Suprapubic skin (tissue), 4 donors: ENCODE results near the gene NQO2. TPM values are rescaled to one million over a fixed set of nuclear protein-coding genes. Genes with fewer than 3 reads are reported as not detected.

ENCODE experiments used
- DNase-seq, 2 donors: peaks; one replicate each; pipeline ENCODE4 v3.0.0-alpha.2; 2019; ENCODE audit warnings: low spot score in 2 of 2
- H3K27ac ChIP-seq: fragments of 200-600 bp; sonication (generic); one replicate; pipeline ENCODE4 v1.5.1; 2019
- H3K27me3 ChIP-seq: fragments of 200-600 bp; sonication (generic); one replicate; pipeline ENCODE4 v1.5.1; 2019
- H3K36me3 ChIP-seq: fragments of 200-600 bp; sonication (generic); one replicate; pipeline ENCODE4 v1.5.1; 2019
- H3K4me1 ChIP-seq: fragments of 200-600 bp; sonication (generic); one replicate; pipeline ENCODE4 v1.5.1; 2019
- H3K4me3 ChIP-seq: fragments of 200-600 bp; sonication (generic); one replicate; pipeline ENCODE4 v1.5.1; 2019; ENCODE audit warnings: mild to moderate bottlenecking
- H3K9me3 ChIP-seq: fragments of 200-600 bp; sonication (generic); one replicate; pipeline ENCODE4 v1.5.1; 2019
- EP300 ChIP-seq: sonication (generic); formaldehyde crosslinking; IDR thresholded peaks from one replicate; pipeline ENCODE4 v1.6.1; 2017; ENCODE audit warnings: antibody characterized with exemption
- POLR2A ChIP-seq, 2 donors: fragments of 450-650 bp; IDR thresholded peaks; one replicate each; pipeline ENCODE4 v1.6.1; 2017; ENCODE audit warnings: antibody characterized with exemption in 2 of 2, mild to moderate bottlenecking in 2 of 2, moderate library complexity in 2 of 2
- POLR2AphosphoS5 ChIP-seq, 3 donors: sonication (generic); formaldehyde crosslinking; IDR thresholded peaks; one replicate each; pipeline ENCODE4 v1.6.1; 2017; ENCODE audit warnings: antibody characterized with exemption in 3 of 3
- WGBS: methylation state at CpG from one replicate; pipeline ENCODE4 v1.1.5; 2018; 5-methylcytosine and 5-hydroxymethylcytosine counted together
- total RNA-seq, 4 donors: library from RNA; depleted of rRNA; stranded (reverse); fragments of >200 nt; gene quantifications; one replicate each; pipeline ENCODE4 v1.1.0, GENCODE V29; 2016
- TF ChIP-seq, protein P1 (sequence below), 2 donors: fragments of 200-600 bp in 1 of 2; fragments of 450-650 bp in 1 of 2; sonication (generic) in 1 of 2; IDR thresholded peaks; one replicate each; pipeline ENCODE4 v1.5.1; 2016 to 2019; ENCODE audit warnings: antibody characterized with exemption in 2 of 2, mild to moderate bottlenecking in 1 of 2, moderate library complexity in 1 of 2

Gene NQO2
- total RNA-seq, 4 donors from 2014 or later, result 22.8 to 40.4 (median 38.3) TPM

DNA sequence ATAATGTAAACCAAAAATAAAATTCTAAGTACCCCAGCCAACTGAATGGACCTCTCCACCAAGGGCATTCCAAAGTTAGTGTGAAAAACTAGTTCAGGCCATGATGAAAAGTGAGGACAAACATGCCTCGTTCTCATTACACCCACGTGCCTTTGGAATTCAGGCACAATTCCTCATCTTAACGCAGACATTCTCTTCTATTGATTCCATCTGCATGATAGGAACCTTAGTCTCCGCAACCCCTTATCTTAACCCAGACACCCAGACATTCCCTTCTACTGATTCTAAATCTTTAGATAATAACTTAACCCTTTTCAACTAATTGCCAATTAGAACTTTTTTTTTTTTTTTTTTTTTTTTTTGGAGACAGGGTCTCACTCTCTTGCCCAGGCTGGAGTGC, 20.8 kb upstream of the NQO2 start:
- WGBS, result 69% methylated on average over 4 of the region's 4 CpGs
- no peak for DNase-seq
- peaks cover 37% of the 10 kb centered on the region for H3K4me1 ChIP-seq

GRCh38 chr6:2979819-2980464, 19.8 kb upstream of the NQO2 start:
- Histone ChIP-seq H3K27me3 (no peaks in the 10 kb centered on the region), H3K9me3 (no peaks in the 10 kb centered on the region), H3K27ac (peak overlapping the region; percentile 50), H3K4me1 (peaks cover 37% of the 10 kb centered on the region), H3K36me3 (no peaks in the 10 kb centered on the region), H3K4me3 (no peak overlapping the region)
- TF ChIP-seq POLR2AphosphoS5 (IDR thresholded peaks at IDR 0.05) (no peak), EP300 (no peak)
- 58% methylated on average over 2 of the region's 2 CpGs for WGBS
- no peak for DNase-seq

More for the DNA sequence above, 20.8 kb upstream of the NQO2 start:
- TF ChIP-seq EP300, result no peak
- TF ChIP-seq POLR2AphosphoS5 (IDR thresholded peaks at IDR 0.05), result no peak
- TF ChIP-seq POLR2A (IDR thresholded peaks at IDR 0.05), result no peak
- TF ChIP-seq, protein P1, sequence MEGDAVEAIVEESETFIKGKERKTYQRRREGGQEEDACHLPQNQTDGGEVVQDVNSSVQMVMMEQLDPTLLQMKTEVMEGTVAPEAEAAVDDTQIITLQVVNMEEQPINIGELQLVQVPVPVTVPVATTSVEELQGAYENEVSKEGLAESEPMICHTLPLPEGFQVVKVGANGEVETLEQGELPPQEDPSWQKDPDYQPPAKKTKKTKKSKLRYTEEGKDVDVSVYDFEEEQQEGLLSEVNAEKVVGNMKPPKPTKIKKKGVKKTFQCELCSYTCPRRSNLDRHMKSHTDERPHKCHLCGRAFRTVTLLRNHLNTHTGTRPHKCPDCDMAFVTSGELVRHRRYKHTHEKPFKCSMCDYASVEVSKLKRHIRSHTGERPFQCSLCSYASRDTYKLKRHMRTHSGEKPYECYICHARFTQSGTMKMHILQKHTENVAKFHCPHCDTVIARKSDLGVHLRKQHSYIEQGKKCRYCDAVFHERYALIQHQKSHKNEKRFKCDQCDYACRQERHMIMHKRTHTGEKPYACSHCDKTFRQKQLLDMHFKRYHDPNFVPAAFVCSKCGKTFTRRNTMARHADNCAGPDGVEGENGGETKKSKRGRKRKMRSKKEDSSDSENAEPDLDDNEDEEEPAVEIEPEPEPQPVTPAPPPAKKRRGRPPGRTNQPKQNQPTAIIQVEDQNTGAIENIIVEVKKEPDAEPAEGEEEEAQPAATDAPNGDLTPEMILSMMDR (IDR thresholded peaks at IDR 0.05), result no peak
- Histone ChIP-seq H3K4me3 (no peak overlapping the region), H3K9me3 (no peaks in the 10 kb centered on the region), H3K36me3 (no peaks in the 10 kb centered on the region), H3K27ac (no peak overlapping the region), H3K27me3 (no peaks in the 10 kb centered on the region)

GRCh38 chr6:2980465-2980855, 19.2 kb upstream of the NQO2 start:
- Histone ChIP-seq H3K27ac (peak overlapping the region; percentile 50), H3K9me3 (no peaks in the 10 kb centered on the region), H3K4me3 (no peak overlapping the region), H3K36me3 (no peaks in the 10 kb centered on the region), H3K27me3 (no peaks in the 10 kb centered on the region), H3K4me1 (peaks cover 37% of the 10 kb centered on the region)
- DNase-seq, result no peak
- TF ChIP-seq EP300, result no peak
- no peak for TF ChIP-seq POLR2A (IDR thresholded peaks at IDR 0.05)
- no peak for TF ChIP-seq POLR2AphosphoS5 (IDR thresholded peaks at IDR 0.05)
- TF ChIP-seq, protein P1 (IDR thresholded peaks at IDR 0.05), result no peak
- 66% methylated on average over 3 of the region's 3 CpGs for WGBS

- H3K27me3 ChIP-seq, result no peaks in the 10 kb centered on the region
- peaks cover 50% of the 10 kb centered on the region for H3K4me1 ChIP-seq
- no peaks in the 10 kb centered on the region for H3K36me3 ChIP-seq
- WGBS, result 74% methylated on average over 4 of the region's 4 CpGs
- H3K9me3 ChIP-seq, result no peaks in the 10 kb centered on the region
- no peak for DNase-seq
- H3K4me3 ChIP-seq, result no peak overlapping the region
- H3K27ac ChIP-seq, result peak overlapping the region; percentile 50
- TF ChIP-seq, protein P1 (IDR thresholded peaks at IDR 0.05), result no peak
- TF ChIP-seq EP300, result no peak
- TF ChIP-seq POLR2A (IDR thresholded peaks at IDR 0.05), result no peak
- TF ChIP-seq POLR2AphosphoS5 (IDR thresholded peaks at IDR 0.05), result no peak
These were observed 17.1 kb upstream of the NQO2 start for GRCh38 chr6:2982426-2983117.

GRCh38 chr6:2984738-2985406, 14.8 kb upstream of the NQO2 start:
- no peaks in the 10 kb centered on the region for H3K9me3 ChIP-seq
- DNase-seq, result no peak
- TF ChIP-seq EP300 (no peak), POLR2A (IDR thresholded peaks at IDR 0.05) (no peak), POLR2AphosphoS5 (IDR thresholded peaks at IDR 0.05) (no peak)
- TF ChIP-seq, protein P1 (IDR thresholded peaks at IDR 0.05), result no peak
- 86% methylated on average over 12 of the region's 12 CpGs for WGBS
- H3K27ac ChIP-seq, result no peak overlapping the region
- peaks cover 57% of the 10 kb centered on the region for H3K4me1 ChIP-seq
- no peaks in the 10 kb centered on the region for H3K36me3 ChIP-seq
- H3K27me3 ChIP-seq, result no peaks in the 10 kb centered on the region
- no peak overlapping the region for H3K4me3 ChIP-seq
